ENCODE data around the gene FAM151A.

The FAM151A gene

DNA sequence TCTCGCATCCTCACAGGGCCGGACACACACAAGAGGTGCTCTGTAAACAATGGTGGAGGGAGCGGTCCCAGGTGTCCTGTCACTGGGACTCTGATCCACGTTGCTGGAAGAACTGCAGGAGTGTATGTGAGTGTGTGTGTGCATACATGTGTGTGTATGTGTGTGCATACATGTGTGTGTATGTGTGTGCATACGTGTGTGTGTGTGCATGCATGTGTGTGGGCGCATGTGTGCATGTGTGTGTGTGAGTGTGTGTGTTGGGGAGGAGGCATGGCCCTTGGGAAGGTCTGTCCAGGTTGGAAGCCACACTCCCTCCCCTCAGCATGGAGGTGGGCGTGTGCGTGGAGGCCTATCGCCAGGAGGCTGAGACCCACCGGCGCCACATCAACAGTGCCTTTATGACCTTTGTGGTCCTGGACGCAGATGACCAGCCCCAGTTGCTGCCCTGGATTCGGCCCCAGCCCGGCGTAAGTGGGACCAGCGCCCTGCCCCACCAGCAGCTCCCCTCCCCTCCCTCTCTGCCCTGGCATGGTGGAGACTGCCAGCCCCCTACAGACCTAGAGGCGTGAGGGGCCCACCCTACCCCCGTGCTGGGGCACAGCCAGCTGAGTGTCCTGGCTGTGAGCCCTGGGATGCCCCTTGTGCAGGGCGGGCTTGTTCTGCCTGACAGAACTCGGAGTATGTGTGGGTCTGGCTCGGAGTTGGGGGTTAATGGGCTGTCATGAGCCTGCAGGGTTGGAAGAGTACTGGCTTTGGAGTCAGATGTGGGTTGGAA, 22.2 kb downstream of the FAM151A start:
- H3K79me2 ChIP-seq (ENCODE audit: insufficient read depth, low read length) = no peaks in the 10 kb centered on the region
- no peaks in the 10 kb centered on the region for H3K36me3 ChIP-seq (ENCODE audit: low read length)
- H3K4me2 ChIP-seq (ENCODE audit: low read depth, low read length, poor library complexity, severe bottlenecking) = no peak overlapping the region
- H3K9me3 ChIP-seq (ENCODE audit: insufficient read depth, low read length) = no peaks in the 10 kb centered on the region
- no peaks in the 10 kb centered on the region for H3F3A ChIP-seq (ENCODE audit: insufficient read depth)
- H3K9me2 ChIP-seq (replicated peaks; ENCODE audit: insufficient read depth, low read length) = no peaks in the 10 kb centered on the region
- H4K20me1 ChIP-seq (ENCODE audit: low read depth, low read length) = no peaks in the 10 kb centered on the region
- no peak overlapping the region for H3K9ac ChIP-seq (ENCODE audit: low read length)
- H2AFZ ChIP-seq (ENCODE audit: low read depth, low read length, severe bottlenecking) = no peak overlapping the region
- H3K27ac ChIP-seq (ENCODE audit: low read depth, low read length) = no peak overlapping the region
- H3K27me3 ChIP-seq (ENCODE audit: low read length) = no peaks in the 10 kb centered on the region
- TF ChIP-seq, protein P1, sequence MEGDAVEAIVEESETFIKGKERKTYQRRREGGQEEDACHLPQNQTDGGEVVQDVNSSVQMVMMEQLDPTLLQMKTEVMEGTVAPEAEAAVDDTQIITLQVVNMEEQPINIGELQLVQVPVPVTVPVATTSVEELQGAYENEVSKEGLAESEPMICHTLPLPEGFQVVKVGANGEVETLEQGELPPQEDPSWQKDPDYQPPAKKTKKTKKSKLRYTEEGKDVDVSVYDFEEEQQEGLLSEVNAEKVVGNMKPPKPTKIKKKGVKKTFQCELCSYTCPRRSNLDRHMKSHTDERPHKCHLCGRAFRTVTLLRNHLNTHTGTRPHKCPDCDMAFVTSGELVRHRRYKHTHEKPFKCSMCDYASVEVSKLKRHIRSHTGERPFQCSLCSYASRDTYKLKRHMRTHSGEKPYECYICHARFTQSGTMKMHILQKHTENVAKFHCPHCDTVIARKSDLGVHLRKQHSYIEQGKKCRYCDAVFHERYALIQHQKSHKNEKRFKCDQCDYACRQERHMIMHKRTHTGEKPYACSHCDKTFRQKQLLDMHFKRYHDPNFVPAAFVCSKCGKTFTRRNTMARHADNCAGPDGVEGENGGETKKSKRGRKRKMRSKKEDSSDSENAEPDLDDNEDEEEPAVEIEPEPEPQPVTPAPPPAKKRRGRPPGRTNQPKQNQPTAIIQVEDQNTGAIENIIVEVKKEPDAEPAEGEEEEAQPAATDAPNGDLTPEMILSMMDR (IDR thresholded peaks at IDR 0.05; ENCODE audit: insufficient read depth, low read length, poor library complexity, severe bottlenecking) = no peak
- TF ChIP-seq EZH2phosphoT487 (conservative IDR thresholded peaks at IDR 0.05; ENCODE audit: low read length) = no peak
- no peak overlapping the region for H3K4me3 ChIP-seq (ENCODE audit: insufficient read depth, low read length, poor library complexity, severe bottlenecking)

DNA sequence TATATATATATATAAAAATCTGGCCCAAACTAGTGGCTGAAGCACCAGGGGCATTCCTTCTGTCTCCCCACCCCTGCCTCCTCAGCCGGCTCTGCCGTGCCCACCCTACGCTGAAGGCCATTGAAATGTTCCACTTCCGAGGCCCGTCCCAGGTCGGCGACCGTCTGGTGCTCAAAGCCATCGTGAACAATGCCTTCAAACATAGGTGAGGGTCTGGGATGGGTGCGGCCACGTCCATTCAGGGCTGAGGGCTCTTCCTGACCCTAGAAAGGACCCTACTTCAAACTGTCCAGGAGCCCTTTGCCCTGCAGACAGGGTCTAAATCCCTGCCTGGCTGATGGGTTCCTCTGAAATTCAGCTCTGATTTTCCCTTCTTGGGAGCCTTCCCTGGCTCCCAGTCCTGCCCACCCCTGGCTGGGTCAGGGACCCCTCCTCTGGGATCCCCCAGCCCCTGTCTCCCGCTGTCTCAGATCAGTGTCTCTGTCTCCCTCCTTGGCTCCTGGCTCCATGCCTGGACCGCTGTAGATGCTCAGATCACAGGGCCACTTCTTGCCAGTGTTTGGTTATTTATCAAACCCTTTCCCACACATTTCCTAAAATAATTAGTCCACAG, 24.0 kb downstream of the FAM151A start:
- no peak overlapping the region for H3K9ac ChIP-seq (ENCODE audit: low read length)
- H3K27me3 ChIP-seq (ENCODE audit: low read length) = no peaks in the 10 kb centered on the region
- TF ChIP-seq EZH2phosphoT487 (conservative IDR thresholded peaks at IDR 0.05; ENCODE audit: low read length) = no peak
- TF ChIP-seq, protein P1 (IDR thresholded peaks at IDR 0.05; ENCODE audit: insufficient read depth, low read length, poor library complexity, severe bottlenecking) = no peak
- H3K79me2 ChIP-seq (ENCODE audit: insufficient read depth, low read length) = no peaks in the 10 kb centered on the region
- no peak overlapping the region for H3K27ac ChIP-seq (ENCODE audit: low read depth, low read length)
- no peaks in the 10 kb centered on the region for H4K20me1 ChIP-seq (ENCODE audit: low read depth, low read length)
- H2AFZ ChIP-seq (ENCODE audit: low read depth, low read length, severe bottlenecking) = no peak overlapping the region
- no peaks in the 10 kb centered on the region for H3K9me3 ChIP-seq (ENCODE audit: insufficient read depth, low read length)
- no peak overlapping the region for H3K4me3 ChIP-seq (ENCODE audit: insufficient read depth, low read length, poor library complexity, severe bottlenecking)
- H3K36me3 ChIP-seq (ENCODE audit: low read length) = no peaks in the 10 kb centered on the region
- H3K4me2 ChIP-seq (ENCODE audit: low read depth, low read length, poor library complexity, severe bottlenecking) = no peak overlapping the region
- H3K9me2 ChIP-seq (replicated peaks; ENCODE audit: insufficient read depth, low read length) = no peaks in the 10 kb centered on the region
- no peaks in the 10 kb centered on the region for H3F3A ChIP-seq (ENCODE audit: insufficient read depth)

DNA sequence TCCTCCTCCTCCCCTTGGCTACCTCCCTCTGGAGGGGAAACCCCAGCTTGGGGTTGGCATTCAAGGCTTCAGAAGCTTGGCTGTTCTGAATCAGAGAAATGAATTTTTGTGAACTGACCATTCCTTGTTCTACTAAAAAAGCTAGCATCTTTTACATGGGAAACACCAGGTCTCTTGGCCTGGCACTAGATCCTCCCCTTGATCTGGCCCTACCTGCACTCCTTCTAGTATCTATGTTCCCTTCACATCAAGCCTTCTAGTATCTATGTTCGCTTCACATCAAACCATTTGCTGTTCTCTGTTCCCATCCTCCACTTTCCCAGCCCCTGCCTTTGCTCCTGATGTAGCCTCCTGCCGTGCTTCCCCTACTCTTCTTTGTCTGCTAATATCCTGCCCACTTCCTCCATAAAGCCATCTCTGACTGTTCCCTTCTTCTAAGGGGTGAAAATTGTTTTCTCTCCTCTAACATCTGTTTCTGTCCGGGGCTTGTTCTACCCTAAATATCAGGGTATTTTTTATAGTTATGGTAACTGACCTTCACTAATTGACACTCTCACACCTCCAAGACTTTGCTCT, 25.8 kb downstream of the FAM151A start:
- Histone ChIP-seq H2AFZ (ENCODE audit: low read depth, low read length, severe bottlenecking) (no peak overlapping the region), H3K4me3 (ENCODE audit: insufficient read depth, low read length, poor library complexity, severe bottlenecking) (no peak overlapping the region), H3K9me3 (ENCODE audit: insufficient read depth, low read length) (no peaks in the 10 kb centered on the region), H4K20me1 (ENCODE audit: low read depth, low read length) (no peaks in the 10 kb centered on the region), H3K9me2 (replicated peaks; ENCODE audit: insufficient read depth, low read length) (no peaks in the 10 kb centered on the region), H3F3A (ENCODE audit: insufficient read depth) (no peaks in the 10 kb centered on the region), H3K4me2 (ENCODE audit: low read depth, low read length, poor library complexity, severe bottlenecking) (no peak overlapping the region), H3K27me3 (ENCODE audit: low read length) (no peaks in the 10 kb centered on the region), H3K27ac (ENCODE audit: low read depth, low read length) (no peak overlapping the region), H3K79me2 (ENCODE audit: insufficient read depth, low read length) (no peaks in the 10 kb centered on the region), H3K36me3 (ENCODE audit: low read length) (no peaks in the 10 kb centered on the region), H3K9ac (ENCODE audit: low read length) (no peak overlapping the region)
- TF ChIP-seq, protein P1 (IDR thresholded peaks at IDR 0.05; ENCODE audit: insufficient read depth, low read length, poor library complexity, severe bottlenecking) = no peak
- no peak for TF ChIP-seq EZH2phosphoT487 (conservative IDR thresholded peaks at IDR 0.05; ENCODE audit: low read length)
